H9 (cell line): Measurements from ENCODE around the gene IER2. TPM values are rescaled to one million over a fixed set of nuclear protein-coding genes. Genes with fewer than 3 reads are reported as not detected.
"Not testable (repeated sequence)": the region's sequence is repeated elsewhere in the genome, so short reads cannot be mapped to it uniquely, and the experiment has no call there.

ENCODE experiments used
- DNase-seq: peaks from one replicate; pipeline ENCODE4 v3.0.0-alpha.2; 2017
- H2AFZ ChIP-seq: one replicate; pipeline ENCODE4 v1.6.1; 2013; ENCODE audit warnings: mild to moderate bottlenecking, low read length, control low read depth, moderate library complexity
- H2AK5ac ChIP-seq: 2 replicates; pipeline ENCODE4 v1.6.1; 2013; ENCODE audit warnings: low read length, control low read depth, mixed read lengths; ENCODE audit not compliant: insufficient read length
- H2BK120ac ChIP-seq: one replicate; pipeline ENCODE4 v1.6.1; 2013; ENCODE audit warnings: low read depth, mild to moderate bottlenecking, low read length, control low read depth, inconsistent platforms; ENCODE audit not compliant: poor library complexity, severe bottlenecking
- H2BK12ac ChIP-seq: 2 replicates; pipeline ENCODE4 v1.6.1; 2013; ENCODE audit warnings: low read length, control low read depth, mixed read lengths, low read depth; ENCODE audit not compliant: insufficient read length
- H2BK15ac ChIP-seq: 2 replicates; pipeline ENCODE4 v1.6.1; 2013; ENCODE audit warnings: low read depth, low read length, control low read depth
- H2BK20ac ChIP-seq: one replicate; pipeline ENCODE4 v1.6.1; 2013; ENCODE audit warnings: low read depth, mild to moderate bottlenecking, low read length, control low read depth, inconsistent platforms; ENCODE audit not compliant: poor library complexity, severe bottlenecking
- H2BK5ac ChIP-seq: 2 replicates; pipeline ENCODE4 v1.6.1; 2013; ENCODE audit warnings: low read length, control low read depth, mixed read lengths; ENCODE audit not compliant: insufficient read length
- H3K14ac ChIP-seq: 2 replicates; pipeline ENCODE4 v1.6.1; 2013; ENCODE audit warnings: low read length, control low read depth; ENCODE audit not compliant: insufficient read depth
- H3K18ac ChIP-seq: 2 replicates; pipeline ENCODE4 v1.6.1; 2013; ENCODE audit warnings: low read depth, mild to moderate bottlenecking, mixed read lengths, low read length, control low read depth; ENCODE audit not compliant: insufficient read length
- H3K23ac ChIP-seq: 2 replicates; pipeline ENCODE4 v1.6.1; 2013; ENCODE audit warnings: low read length, control low read depth, mixed read lengths, low read depth; ENCODE audit not compliant: insufficient read length
- H3K23me2 ChIP-seq: 2 replicates; pipeline ENCODE4 v1.6.1; 2013; ENCODE audit warnings: low read depth, mild to moderate bottlenecking, mixed read lengths, low read length, control low read depth; ENCODE audit not compliant: insufficient read length, poor library complexity, severe bottlenecking
- H3K27ac ChIP-seq: 2 replicates; pipeline ENCODE4 v1.5.1; 2013; ENCODE audit warnings: low read length, control low read depth, mixed read lengths, low read depth; ENCODE audit not compliant: insufficient read length
- H3K27me3 ChIP-seq: 2 replicates; pipeline ENCODE4 v1.6.1; 2013; ENCODE audit warnings: low read length, control low read depth, inconsistent platforms; ENCODE audit not compliant: insufficient read depth
- H3K4ac ChIP-seq: 2 replicates; pipeline ENCODE4 v1.6.1; 2013; ENCODE audit warnings: low read depth, mild to moderate bottlenecking, control low read depth, inconsistent platforms, low read length, moderate library complexity
- H3K4me1 ChIP-seq: 2 replicates; pipeline ENCODE4 v1.6.1; 2013; ENCODE audit warnings: low read length, control low read depth, inconsistent platforms; ENCODE audit not compliant: insufficient read depth
- H3K4me2 ChIP-seq: 2 replicates; pipeline ENCODE4 v1.6.1; 2013; ENCODE audit warnings: low read length, control low read depth, mixed read lengths; ENCODE audit not compliant: insufficient read length, insufficient read depth
- H3K56ac ChIP-seq: 2 replicates; pipeline ENCODE4 v1.6.1; 2013; ENCODE audit warnings: low read depth, mild to moderate bottlenecking, mixed read lengths, low read length, control low read depth; ENCODE audit not compliant: insufficient read length
- H3K79me1 ChIP-seq: 2 replicates; pipeline ENCODE4 v1.6.1; 2013; ENCODE audit warnings: low read depth, mild to moderate bottlenecking, moderate library complexity, low read length, control low read depth, inconsistent platforms; ENCODE audit not compliant: insufficient read depth, poor library complexity, severe bottlenecking
- H3K79me2 ChIP-seq: 2 replicates; pipeline ENCODE4 v1.6.1; 2013; ENCODE audit warnings: low read length, control low read depth, inconsistent platforms; ENCODE audit not compliant: insufficient read depth
- H3K9ac ChIP-seq: 2 replicates; pipeline ENCODE4 v1.6.1; 2013; ENCODE audit warnings: low read length, control low read depth, mixed read lengths; ENCODE audit not compliant: insufficient read length; ENCODE audit errors: extremely low read depth
- H3K9me3 ChIP-seq: one replicate; pipeline ENCODE4 v1.6.1; 2013; ENCODE audit warnings: low read depth, low read length, inconsistent platforms; ENCODE audit not compliant: control insufficient read depth
- H3T11ph ChIP-seq: one replicate; pipeline ENCODE4 v1.6.1; 2013; ENCODE audit warnings: mild to moderate bottlenecking, low read length, control low read depth, inconsistent platforms
- H4K20me1 ChIP-seq: one replicate; pipeline ENCODE4 v1.6.1; 2013; ENCODE audit not compliant: control insufficient read depth, insufficient read length, insufficient read depth
- H4K5ac ChIP-seq: 2 replicates; pipeline ENCODE4 v1.6.1; 2013; ENCODE audit warnings: low read depth, mild to moderate bottlenecking, mixed read lengths, low read length, control low read depth; ENCODE audit not compliant: insufficient read length
- H4K8ac ChIP-seq: replicated peaks from 2 replicates; pipeline ENCODE4 v1.6.1; 2013; ENCODE audit warnings: low read length, control low read depth, mixed read lengths, low read depth; ENCODE audit not compliant: insufficient read length
- H4K91ac ChIP-seq: 2 replicates; pipeline ENCODE4 v1.6.1; 2013; ENCODE audit warnings: low read depth, mild to moderate bottlenecking, moderate library complexity, mixed read lengths, low read length, control low read depth; ENCODE audit not compliant: insufficient read length
- H3K27ac Mint-ChIP-seq, 3 experiments: 2 replicates in 2 of 3; 3 replicates in 1 of 3; pipeline ENCODE4 v1.8.0; 2020 to 2021; ENCODE audit warnings: mixed read lengths in 3 of 3, mild to moderate bottlenecking in 1 of 3, moderate library complexity in 1 of 3
- H3K27me3 Mint-ChIP-seq: 2 replicates; pipeline ENCODE4 v1.8.0; 2021; ENCODE audit warnings: low read depth, mild to moderate bottlenecking, moderate library complexity, mixed read lengths
- H3K36me3 Mint-ChIP-seq, 3 experiments: 2 replicates in 2 of 3; 3 replicates in 1 of 3; pipeline ENCODE4 v1.8.0; 2020 to 2021; ENCODE audit warnings: low read depth in 3 of 3, mixed read lengths in 3 of 3; ENCODE audit not compliant: insufficient read depth in 1 of 3
- H3K4me1 Mint-ChIP-seq, 2 experiments: 2 replicates each; pipeline ENCODE4 v1.8.0; 2020; ENCODE audit warnings: mixed read lengths in 2 of 2
- H3K4me3 Mint-ChIP-seq, 2 experiments: 2 replicates in 1 of 2; 3 replicates in 1 of 2; pipeline ENCODE4 v1.8.0; 2020 to 2021; ENCODE audit warnings: mild to moderate bottlenecking in 2 of 2, mixed read lengths in 2 of 2, moderate library complexity in 1 of 2
- H3K9me3 Mint-ChIP-seq, 2 experiments: 2 replicates in 1 of 2; 3 replicates in 1 of 2; pipeline ENCODE4 v1.8.0; 2020; ENCODE audit warnings: mild to moderate bottlenecking in 2 of 2, mixed read lengths in 2 of 2, moderate library complexity in 1 of 2
- WGBS: extraction: QIAGEN DNeasy Blood & Tissue Kit; methylation state at CpG from one replicate; pipeline ENCODE4 v1.1.7; 2013; ENCODE audit warnings: missing lambda C conversion rate, low lambda C conversion rate, mixed read lengths; ENCODE audit not compliant: insufficient read length; ENCODE audit errors: extremely low coverage; 5-methylcytosine and 5-hydroxymethylcytosine counted together
- total RNA-seq: library from RNA; stranded (reverse); gene quantifications from 2 replicates; pipeline ENCODE4 v1.2.1, GENCODE V29; 2021
- TF ChIP-seq, protein P1 (sequence below): fragments of 200-600 bp; sonication (generic); conservative IDR thresholded peaks from 3 replicates; pipeline ENCODE4 v1.8.0; 2021; ENCODE audit warnings: antibody characterized with exemption, mild to moderate bottlenecking

IER2 gene
- total RNA-seq, 1 experiment from 2014 or later: 160 TPM

DNA sequence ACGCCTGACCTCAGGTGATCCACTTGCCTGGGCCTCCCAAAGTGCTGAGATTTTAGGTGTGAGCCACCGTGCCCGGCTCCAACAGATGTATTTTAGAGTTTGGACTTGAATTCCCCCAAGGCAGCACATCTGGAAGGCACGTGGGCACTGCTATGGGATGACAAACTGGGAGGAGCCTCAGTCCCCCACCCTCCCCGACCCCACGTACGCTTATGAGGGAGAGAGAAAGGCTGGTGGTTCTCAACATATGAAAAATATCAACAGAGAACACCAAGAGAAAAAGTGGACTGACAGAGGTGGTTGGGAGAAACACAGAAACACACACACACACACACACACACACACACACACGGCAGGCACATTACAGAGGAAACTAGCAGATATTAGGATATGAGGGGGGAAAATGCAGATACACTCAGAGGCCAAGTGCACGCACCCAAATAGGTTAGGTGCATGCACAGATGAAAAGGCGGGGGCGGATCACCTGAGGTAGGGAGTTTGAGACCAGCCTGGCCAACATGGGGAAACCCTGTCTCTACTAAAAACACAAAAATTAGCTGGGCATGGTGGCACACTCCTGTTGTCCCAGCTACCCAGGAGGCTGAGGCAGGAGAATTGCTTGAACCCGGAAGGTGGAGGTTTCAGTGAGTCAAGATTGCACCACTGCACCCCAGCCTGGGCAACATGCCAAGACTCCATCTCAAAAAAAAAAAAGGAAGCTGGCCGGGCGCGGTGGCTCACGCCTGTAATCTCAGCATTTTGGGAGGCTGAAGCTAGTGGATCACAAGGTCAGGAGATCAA, 3.2 kb upstream of the IER2 start:
- no peak overlapping the region for H3K4ac ChIP-seq
- H3K23ac ChIP-seq: no peak overlapping the region
- no peaks in the 10 kb centered on the region for H3K79me1 ChIP-seq
- no peak overlapping the region for H3K14ac ChIP-seq
- no peak overlapping the region for H3K9ac ChIP-seq
- H3K27me3 ChIP-seq: no peaks in the 10 kb centered on the region
- H4K91ac ChIP-seq: no peak overlapping the region
- no peak overlapping the region for H2BK12ac ChIP-seq
- H3K4me1 ChIP-seq: no peaks in the 10 kb centered on the region
- no peaks in the 10 kb centered on the region; the same call in 1 of the 2 replicates for H3K79me2 ChIP-seq
- Mint-ChIP-seq H3K27me3 (no peaks in the 10 kb centered on the region; the same call in 1 of the 2 replicates), H3K27ac (no peak overlapping the region), H3K9me3 (no peaks in the 10 kb centered on the region; a peak in 1 of 5 replicates), H3K4me1 (peaks cover 11 to 12% of the 10 kb centered on the region in 2 experiments), H3K4me3 (peak overlapping the region in 1 of 2 experiments; percentile 50; a peak in 2 of 5 replicates), H3K36me3 (peaks cover 8 to 17% (median 13%) of the 10 kb centered on the region in 3 experiments; a peak in 5 of 7 replicates)
- H2AK5ac ChIP-seq: no peak overlapping the region
- H3K18ac ChIP-seq: no peak overlapping the region
- no peak overlapping the region for H3K4me2 ChIP-seq
- DNase-seq: no peak
- H4K20me1 ChIP-seq: no peaks in the 10 kb centered on the region
- no peak overlapping the region for H4K8ac ChIP-seq
- TF ChIP-seq, protein P1, sequence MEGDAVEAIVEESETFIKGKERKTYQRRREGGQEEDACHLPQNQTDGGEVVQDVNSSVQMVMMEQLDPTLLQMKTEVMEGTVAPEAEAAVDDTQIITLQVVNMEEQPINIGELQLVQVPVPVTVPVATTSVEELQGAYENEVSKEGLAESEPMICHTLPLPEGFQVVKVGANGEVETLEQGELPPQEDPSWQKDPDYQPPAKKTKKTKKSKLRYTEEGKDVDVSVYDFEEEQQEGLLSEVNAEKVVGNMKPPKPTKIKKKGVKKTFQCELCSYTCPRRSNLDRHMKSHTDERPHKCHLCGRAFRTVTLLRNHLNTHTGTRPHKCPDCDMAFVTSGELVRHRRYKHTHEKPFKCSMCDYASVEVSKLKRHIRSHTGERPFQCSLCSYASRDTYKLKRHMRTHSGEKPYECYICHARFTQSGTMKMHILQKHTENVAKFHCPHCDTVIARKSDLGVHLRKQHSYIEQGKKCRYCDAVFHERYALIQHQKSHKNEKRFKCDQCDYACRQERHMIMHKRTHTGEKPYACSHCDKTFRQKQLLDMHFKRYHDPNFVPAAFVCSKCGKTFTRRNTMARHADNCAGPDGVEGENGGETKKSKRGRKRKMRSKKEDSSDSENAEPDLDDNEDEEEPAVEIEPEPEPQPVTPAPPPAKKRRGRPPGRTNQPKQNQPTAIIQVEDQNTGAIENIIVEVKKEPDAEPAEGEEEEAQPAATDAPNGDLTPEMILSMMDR: no peak
- no peak overlapping the region for H2BK20ac ChIP-seq
- WGBS: no CpG with 5 or more reads among the region's 16 CpGs
- no peak overlapping the region for H3K56ac ChIP-seq
- no peak overlapping the region for H3K27ac ChIP-seq
- no peak overlapping the region for H2BK5ac ChIP-seq
- no peak overlapping the region for H2BK15ac ChIP-seq
- H3K9me3 ChIP-seq: no peaks in the 10 kb centered on the region
- H3K23me2 ChIP-seq: peaks cover 13% of the 10 kb centered on the region
- no peak overlapping the region for H3T11ph ChIP-seq
- no peak overlapping the region for H4K5ac ChIP-seq
- no peak overlapping the region for H2BK120ac ChIP-seq
- no peak overlapping the region for H2AFZ ChIP-seq

DNA sequence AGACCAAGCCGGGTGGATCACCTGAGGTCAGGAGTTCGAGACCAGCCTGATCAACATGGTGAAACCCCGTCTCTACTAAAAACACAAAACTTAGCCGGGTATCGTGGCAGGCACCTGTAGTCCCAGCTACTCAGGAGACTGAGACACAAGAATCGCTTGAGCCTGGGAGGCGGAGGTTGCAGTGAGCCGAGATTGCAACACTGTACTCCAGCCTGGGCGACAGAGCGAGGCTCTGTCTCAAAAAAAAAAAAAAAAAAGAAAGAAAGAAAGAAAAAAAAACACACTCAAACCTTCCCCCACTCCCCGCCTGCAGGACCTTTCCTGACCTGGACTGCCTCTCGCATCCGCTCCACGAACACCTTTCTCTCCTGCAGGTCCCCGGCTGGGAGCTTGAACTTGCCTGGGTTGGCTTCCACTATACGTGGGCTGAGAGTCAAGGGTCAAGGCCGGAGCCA, 1.0 kb upstream of the IER2 start:
- no CpG with 5 or more reads among the region's 17 CpGs for WGBS
- peak overlapping the region; percentile 27 for H3K9ac ChIP-seq
- not testable (repeated sequence) for H3K27ac ChIP-seq

More for the DNA sequence above, 1.0 kb upstream of the IER2 start:
- not testable (repeated sequence) for H3K9me3 Mint-ChIP-seq, H4K20me1 ChIP-seq, H2BK120ac ChIP-seq, H2AFZ ChIP-seq, H2AK5ac ChIP-seq, H2BK15ac ChIP-seq, H3K18ac ChIP-seq, H3K79me1 ChIP-seq, H4K91ac ChIP-seq, H3T11ph ChIP-seq, H3K14ac ChIP-seq, H2BK5ac ChIP-seq, H3K9me3 ChIP-seq, DNase-seq, H2BK12ac ChIP-seq, H3K27me3 Mint-ChIP-seq, H4K8ac ChIP-seq, H2BK20ac ChIP-seq, H3K27me3 ChIP-seq, H3K4ac ChIP-seq, H3K23ac ChIP-seq, H3K4me1 ChIP-seq, H3K56ac ChIP-seq, H4K5ac ChIP-seq
- Mint-ChIP-seq H3K27ac (peak overlapping the region in 1 of 3 experiments; percentile 68; a peak in 2 of 7 replicates), H3K4me3 (peak overlapping the region; percentile 97 to 98), H3K4me1 (peaks cover 11 to 12% of the 10 kb centered on the region in 2 experiments), H3K36me3 (peaks cover 15 to 22% (median 21%) of the 10 kb centered on the region in 3 experiments)
- Histone ChIP-seq H3K4me2 (peak overlapping the region; percentile 67), H3K23me2 (peaks cover 20% of the 10 kb centered on the region), H3K79me2 (peaks cover 13% of the 10 kb centered on the region; the same call in 1 of the 2 replicates)
